ENCODE measurements around the gene CXCR2.

CXCR2 gene

GRCh38 chr2:218186355-218186766 is 60.5 kb downstream of the CXCR2 start:
- peak; percentile 53 to 58 for DNase-seq (ENCODE audit: low read depth in 2 of 2)

Data from stimulated activated CD8-positive, alpha-beta memory T cell treated with anti-CD3 and anti-CD28 coated beads, Interleukin-7, amount 100 ng/mL, for 4 hours (primary cell).